Measurements from ENCODE around the gene SLC24A2. TPM values are rescaled to one million over a fixed set of nuclear protein-coding genes. Genes with fewer than 3 reads are reported as not detected.
A peak's percentile ranks its signal among the peaks of the same experiment; 100 is the strongest.

SLC24A2 gene
- total and polyA plus RNA-seq, 2 donors (not counting 3 experiments of a cell fraction or from before 2014, with no cell fraction given), result not detected

- no TSS peak for BruUV-seq (replicated peaks)
- H4K20me1 ChIP-seq (replicated peaks; ENCODE audit: control insufficient read depth, extremely low read depth, insufficient read depth, low read length), result peaks cover 2% of the 10 kb centered on the region
- H3K9ac ChIP-seq (replicated peaks; ENCODE audit: extremely low read depth, insufficient read depth, low read length), result no peak overlapping the region
- intact Hi-C loops (cut with micrococcal nuclease) (no loop called here), dilution Hi-C loops (cut with MboI; ENCODE audit: extremely low pct_ligation_motif_present, low sequenced_read_pairs) (no loop called here)
- no peaks in the 10 kb centered on the region for H3K36me3 ChIP-seq (ENCODE audit: control insufficient read depth in 2 of 2, extremely low read depth in 1 of 2, insufficient read depth in 2 of 2, low read length in 2 of 2)
- no peak overlapping the region for H3K4me3 ChIP-seq (replicated peaks in 1 of 3; ENCODE audit: insufficient read depth in 1 of 3, low read depth in 1 of 3, low read length in 3 of 3)
- POLR2A ChIA-PET, result no interaction called here
- CTCF ChIA-PET, result no interaction called here
- H3K4me2 ChIP-seq (ENCODE audit: insufficient read depth, low read length), result no peak overlapping the region
- no peak overlapping the region for H3K27ac ChIP-seq (ENCODE audit: insufficient read depth, low read depth, low read length)
- no peaks in the 10 kb centered on the region for H3K4me1 ChIP-seq (ENCODE audit: control insufficient read depth, extremely low read depth, insufficient read depth, low read length)
- no peaks in the 10 kb centered on the region for H3K9me3 ChIP-seq (replicated peaks; ENCODE audit: control insufficient read depth, insufficient read depth, low read length)
- H3K9me1 ChIP-seq (replicated peaks; ENCODE audit: control insufficient read depth, extremely low read depth, insufficient read depth, low read length), result no peaks in the 10 kb centered on the region
- no peaks in the 10 kb centered on the region for H3K79me2 ChIP-seq (ENCODE audit: control insufficient read depth, insufficient read depth, low read length)
- TF ChIP-seq JUN (IDR thresholded peaks at IDR 0.05; ENCODE audit: borderline replicate concordance, insufficient read depth, insufficient read length, low read depth) (no peak), GATA2 (IDR thresholded peaks at IDR 0.05; ENCODE audit: insufficient read depth, insufficient read length, low read depth, low read length) (no peak), POLR2AphosphoS5 (IDR thresholded peaks at IDR 0.05; ENCODE audit: insufficient read depth, low read depth, low read length) (no peak), MAX (IDR thresholded peaks at IDR 0.05; ENCODE audit: insufficient read depth, insufficient read length) (no peak), POLR2A (IDR thresholded peaks at IDR 0.05; ENCODE audit: low read depth, low read length) (no peak), FOS (IDR thresholded peaks at IDR 0.05; ENCODE audit: borderline replicate concordance, insufficient read depth, low read length) (no peak)
- H2AFZ ChIP-seq (ENCODE audit: low read depth, low read length), result no peak overlapping the region
- DNase-seq (ENCODE audit: low read depth, low spot score), result no peak
- FAIRE-seq, result no peak
- H3K27me3 ChIP-seq (ENCODE audit: control insufficient read depth in 2 of 2, insufficient read depth in 2 of 2, low read length in 2 of 2), result peaks cover 6 to 12% of the 10 kb centered on the region in 2 experiments
Observed at GRCh38 chr9:19783500-19783899, 5.3 kb downstream of the SLC24A2 start.

- Histone ChIP-seq H3K79me2 (ENCODE audit: control insufficient read depth, insufficient read depth, low read length) (no peaks in the 10 kb centered on the region), H4K20me1 (replicated peaks; ENCODE audit: control insufficient read depth, extremely low read depth, insufficient read depth, low read length) (no peaks in the 10 kb centered on the region), H3K27me3 (ENCODE audit: control insufficient read depth in 2 of 2, insufficient read depth in 2 of 2, low read length in 2 of 2) (peaks cover 2% of the 10 kb centered on the region in 2 experiments), H3K9ac (replicated peaks; ENCODE audit: extremely low read depth, insufficient read depth, low read length) (no peak overlapping the region), H3K9me3 (replicated peaks; ENCODE audit: control insufficient read depth, insufficient read depth, low read length) (no peaks in the 10 kb centered on the region), H3K4me2 (ENCODE audit: insufficient read depth, low read length) (no peak overlapping the region), H3K27ac (ENCODE audit: insufficient read depth, low read depth, low read length) (no peak overlapping the region), H3K9me1 (replicated peaks; ENCODE audit: control insufficient read depth, extremely low read depth, insufficient read depth, low read length) (no peaks in the 10 kb centered on the region), H3K4me3 (replicated peaks in 1 of 3; ENCODE audit: insufficient read depth in 1 of 3, low read depth in 1 of 3, low read length in 3 of 3) (no peak overlapping the region), H3K4me1 (ENCODE audit: control insufficient read depth, extremely low read depth, insufficient read depth, low read length) (no peaks in the 10 kb centered on the region), H3K36me3 (ENCODE audit: control insufficient read depth in 2 of 2, extremely low read depth in 1 of 2, insufficient read depth in 2 of 2, low read length in 2 of 2) (no peaks in the 10 kb centered on the region), H2AFZ (ENCODE audit: low read depth, low read length) (no peak overlapping the region)
- CTCF ChIA-PET, result interaction anchor here (0.8 to 1.2 kb wide), 2 partner anchors 10 to 26 kb away, joined by 3 read pairs; no protein-coding TSS in a partner anchor
- dilution Hi-C loops (cut with MboI; ENCODE audit: extremely low pct_ligation_motif_present, low sequenced_read_pairs), result no loop called here
- peak; percentile 6 for DNase-seq (ENCODE audit: low read depth, low spot score)
- intact Hi-C loops (cut with micrococcal nuclease), result no loop called here
- TF ChIP-seq POLR2A (IDR thresholded peaks at IDR 0.05; ENCODE audit: low read depth, low read length), result no peak
- TF ChIP-seq CTCF (IDR thresholded peaks at IDR 0.05; ENCODE audit: extremely low read depth in 1 of 2, insufficient read depth in 1 of 2, low read depth in 1 of 2, low read length in 2 of 2), result no peak
- no peak for TF ChIP-seq MYC (IDR thresholded peaks at IDR 0.05; ENCODE audit: low read depth, low read length)
- TF ChIP-seq FOS (IDR thresholded peaks at IDR 0.05; ENCODE audit: borderline replicate concordance, insufficient read depth, low read length), result no peak
- no peak for TF ChIP-seq JUN (IDR thresholded peaks at IDR 0.05; ENCODE audit: borderline replicate concordance, insufficient read depth, insufficient read length, low read depth)
- no peak for TF ChIP-seq GATA2 (IDR thresholded peaks at IDR 0.05; ENCODE audit: insufficient read depth, insufficient read length, low read depth, low read length)
- TF ChIP-seq POLR2AphosphoS5 (IDR thresholded peaks at IDR 0.05; ENCODE audit: insufficient read depth, low read depth, low read length), result no peak
- TF ChIP-seq MAX (IDR thresholded peaks at IDR 0.05; ENCODE audit: insufficient read depth, insufficient read length), result no peak
- no peak for TF ChIP-seq EZH2 (IDR thresholded peaks at IDR 0.05; ENCODE audit: borderline replicate concordance, low read depth, low read length, severe bottlenecking)
- peak; percentile 52 for FAIRE-seq
- no TSS peak for BruUV-seq (replicated peaks)
- POLR2A ChIA-PET, result no interaction called here
Observed at GRCh38 chr9:19782005-19782404, 6.8 kb downstream of the SLC24A2 start.

Data from endothelial cell of umbilical vein (primary cell).